ENCODE data around the gene PRG3. TPM values are rescaled to one million over a fixed set of nuclear protein-coding genes. Genes with fewer than 3 reads are reported as not detected.
"Not testable (repeated sequence)": the region's sequence is repeated elsewhere in the genome, so short reads cannot be mapped to it uniquely, and the experiment has no call there.

The PRG3 gene
- total and polyA plus RNA-seq, 2 donors (not counting 1 experiment from before 2014, with no cell fraction given) = not detected

DNA sequence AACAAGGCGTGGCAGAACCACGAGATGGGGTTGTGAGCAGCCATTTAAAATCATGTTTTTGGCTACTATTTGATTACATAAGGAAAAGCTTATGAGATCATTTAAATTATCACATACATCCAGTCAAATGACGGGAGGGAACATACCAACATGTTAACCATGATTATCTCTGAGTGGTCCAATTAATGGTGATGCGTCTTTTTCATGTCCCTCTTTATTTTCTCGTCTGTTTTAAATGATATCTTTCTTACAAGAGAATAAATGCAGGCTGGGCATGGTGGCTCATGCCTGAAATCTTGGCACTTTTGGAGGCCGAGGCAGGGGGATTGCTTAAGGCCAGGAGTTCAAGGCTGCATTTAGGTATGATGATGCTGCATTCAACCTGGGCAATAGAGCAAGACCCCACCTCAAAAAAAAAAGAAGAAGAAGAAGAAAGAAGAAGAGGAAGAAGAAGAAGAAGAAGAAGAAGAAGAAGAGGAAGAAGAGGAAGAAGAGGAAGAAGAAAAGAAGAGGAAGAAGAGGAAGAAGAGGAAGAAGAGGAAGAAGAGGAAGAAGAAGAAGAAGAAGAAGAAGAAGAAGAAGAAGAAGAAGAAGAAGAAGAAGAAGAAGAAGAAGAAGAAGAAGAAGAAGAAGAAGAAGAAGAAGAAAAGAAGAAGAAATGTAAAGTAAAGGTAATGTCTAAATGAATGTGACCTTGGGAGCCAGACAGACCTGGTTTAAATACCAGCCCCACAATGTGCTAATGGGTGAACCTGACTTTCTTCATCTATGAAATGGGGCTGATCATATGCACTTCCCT, 22.3 kb upstream of the PRG3 start:
- H3K4me1 Mint-ChIP-seq = peaks cover 11% of the 10 kb centered on the region
- H3K36me3 ChIP-seq (replicated peaks in 1 of 2; ENCODE audit: control extremely low read depth in 1 of 2, control insufficient read depth in 1 of 2, extremely low read depth in 1 of 2, insufficient read depth in 2 of 2, low read length in 1 of 2); H3K27me3 ChIP-seq (replicated peaks in 1 of 4; ENCODE audit: control extremely low read depth in 1 of 4, control insufficient read depth in 3 of 4, insufficient read depth in 4 of 4, low read length in 3 of 4); H3K4me2 ChIP-seq (replicated peaks; ENCODE audit: low read depth, low read length, poor library complexity, severe bottlenecking); H3K27me3 Mint-ChIP-seq; H3K9ac ChIP-seq (ENCODE audit: low read length); H3K4me3 Mint-ChIP-seq; H3K9me3 ChIP-seq (ENCODE audit: control extremely low read depth in 1 of 3, control insufficient read depth in 2 of 3, insufficient read depth in 1 of 3, low read length in 2 of 3); H3K27ac ChIP-seq (ENCODE audit: low read length in 2 of 2); H4K20me1 ChIP-seq (ENCODE audit: control insufficient read depth, insufficient read depth, low read length, poor library complexity, severe bottlenecking); intact Hi-C loops (cut with micrococcal nuclease); ATAC-seq (ENCODE audit: low read depth); H2AFZ ChIP-seq (ENCODE audit: insufficient read depth, low read depth, low read length, poor library complexity, severe bottlenecking); H3K79me2 ChIP-seq (ENCODE audit: control insufficient read depth, insufficient read depth, low read length); H3K4me1 ChIP-seq (ENCODE audit: control insufficient read depth in 2 of 2, insufficient read depth in 2 of 2, low read length in 2 of 2); CTCF ChIA-PET; H3K27ac Mint-ChIP-seq; DNase-seq; H3K9me3 Mint-ChIP-seq (ENCODE audit: insufficient read depth); H3K4me3 ChIP-seq (ENCODE audit: control extremely low read depth in 1 of 5, extremely low read depth in 1 of 5, insufficient read depth in 1 of 5, low read depth in 2 of 5, low read length in 4 of 5); POLR2A ChIA-PET: not testable (repeated sequence)
- TF ChIP-seq, protein P1, sequence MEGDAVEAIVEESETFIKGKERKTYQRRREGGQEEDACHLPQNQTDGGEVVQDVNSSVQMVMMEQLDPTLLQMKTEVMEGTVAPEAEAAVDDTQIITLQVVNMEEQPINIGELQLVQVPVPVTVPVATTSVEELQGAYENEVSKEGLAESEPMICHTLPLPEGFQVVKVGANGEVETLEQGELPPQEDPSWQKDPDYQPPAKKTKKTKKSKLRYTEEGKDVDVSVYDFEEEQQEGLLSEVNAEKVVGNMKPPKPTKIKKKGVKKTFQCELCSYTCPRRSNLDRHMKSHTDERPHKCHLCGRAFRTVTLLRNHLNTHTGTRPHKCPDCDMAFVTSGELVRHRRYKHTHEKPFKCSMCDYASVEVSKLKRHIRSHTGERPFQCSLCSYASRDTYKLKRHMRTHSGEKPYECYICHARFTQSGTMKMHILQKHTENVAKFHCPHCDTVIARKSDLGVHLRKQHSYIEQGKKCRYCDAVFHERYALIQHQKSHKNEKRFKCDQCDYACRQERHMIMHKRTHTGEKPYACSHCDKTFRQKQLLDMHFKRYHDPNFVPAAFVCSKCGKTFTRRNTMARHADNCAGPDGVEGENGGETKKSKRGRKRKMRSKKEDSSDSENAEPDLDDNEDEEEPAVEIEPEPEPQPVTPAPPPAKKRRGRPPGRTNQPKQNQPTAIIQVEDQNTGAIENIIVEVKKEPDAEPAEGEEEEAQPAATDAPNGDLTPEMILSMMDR (IDR thresholded peaks at IDR 0.05) = peak; percentile 24
- WGBS (ENCODE audit: insufficient coverage) = 100% methylated on average over 1 of the region's 6 CpGs

DNA sequence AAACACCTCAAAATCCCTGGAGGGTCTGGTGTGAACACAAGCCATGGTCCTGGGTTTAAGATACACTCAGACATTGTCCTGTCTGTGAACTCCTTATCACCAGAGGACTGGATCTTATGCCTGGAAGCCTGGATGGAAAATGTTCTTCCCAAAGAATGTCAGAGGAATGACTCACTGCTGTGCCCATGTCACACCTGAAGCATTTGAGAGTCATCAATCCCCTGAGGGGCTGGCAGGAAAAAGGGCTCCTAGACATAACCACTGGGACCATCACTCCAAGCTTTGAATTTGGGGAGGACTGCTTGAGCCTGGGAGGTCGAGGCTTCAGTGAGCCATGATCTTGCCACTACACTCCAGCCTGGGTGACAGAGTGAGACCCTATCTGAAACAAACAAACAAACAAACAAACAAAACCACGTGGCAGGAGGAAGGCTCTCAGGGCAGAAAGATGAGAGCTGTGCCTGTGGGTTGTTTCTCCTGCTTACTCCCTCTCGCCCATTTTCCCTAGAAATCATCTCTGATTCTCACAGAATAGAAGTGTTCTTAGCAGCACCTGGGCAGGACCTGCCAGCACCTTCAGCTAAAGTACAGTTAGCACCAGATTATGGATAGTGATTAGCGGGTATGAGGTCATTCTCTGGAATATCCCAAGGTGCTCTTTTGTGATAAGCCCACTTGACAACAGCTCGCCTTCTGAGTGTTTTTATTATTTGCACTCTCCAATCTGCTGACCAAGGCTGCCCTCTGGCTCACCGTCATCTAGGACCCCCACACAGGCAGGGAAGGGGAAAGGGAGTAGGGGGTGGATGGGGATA, 21.4 kb upstream of the PRG3 start:
- Histone ChIP-seq H3K4me3 (ENCODE audit: control extremely low read depth in 1 of 5, extremely low read depth in 1 of 5, insufficient read depth in 1 of 5, low read depth in 2 of 5, low read length in 4 of 5) (no peak overlapping the region), H3K4me1 (ENCODE audit: control insufficient read depth in 2 of 2, insufficient read depth in 2 of 2, low read length in 2 of 2) (no peaks in the 10 kb centered on the region), H3K36me3 (replicated peaks in 1 of 2; ENCODE audit: control extremely low read depth in 1 of 2, control insufficient read depth in 1 of 2, extremely low read depth in 1 of 2, insufficient read depth in 2 of 2, low read length in 1 of 2) (peaks cover 0 to 5% of the 10 kb centered on the region in 2 experiments), H3K79me2 (ENCODE audit: control insufficient read depth, insufficient read depth, low read length) (no peaks in the 10 kb centered on the region), H4K20me1 (ENCODE audit: control insufficient read depth, insufficient read depth, low read length, poor library complexity, severe bottlenecking) (no peaks in the 10 kb centered on the region), H3K27ac (ENCODE audit: low read length in 2 of 2) (no peak overlapping the region), H3K9me3 (ENCODE audit: control extremely low read depth in 1 of 3, control insufficient read depth in 2 of 3, insufficient read depth in 1 of 3, low read length in 2 of 3) (peaks cover 0 to 3% (median 0%) of the 10 kb centered on the region in 3 donors), H2AFZ (ENCODE audit: insufficient read depth, low read depth, low read length, poor library complexity, severe bottlenecking) (no peak overlapping the region), H3K27me3 (replicated peaks in 1 of 4; ENCODE audit: control extremely low read depth in 1 of 4, control insufficient read depth in 3 of 4, insufficient read depth in 4 of 4, low read length in 3 of 4) (no peaks in the 10 kb centered on the region), H3K4me2 (replicated peaks; ENCODE audit: low read depth, low read length, poor library complexity, severe bottlenecking) (no peak overlapping the region), H3K9ac (ENCODE audit: low read length) (no peak overlapping the region)
- Mint-ChIP-seq H3K4me1 (peaks cover 11% of the 10 kb centered on the region), H3K27me3 (no peaks in the 10 kb centered on the region), H3K27ac (no peak overlapping the region), H3K4me3 (no peak overlapping the region), H3K9me3 (ENCODE audit: insufficient read depth) (no peaks in the 10 kb centered on the region)
- DNase-seq (no peak), ATAC-seq (ENCODE audit: low read depth) (no peak)
- no CpG with 5 or more reads among the region's 6 CpGs for WGBS (ENCODE audit: insufficient coverage)
- CTCF ChIA-PET = no interaction called here
- TF ChIP-seq, protein P1 (IDR thresholded peaks at IDR 0.05) = no peak
- TF ChIP-seq EZH2 (IDR thresholded peaks at IDR 0.05; ENCODE audit: borderline replicate concordance, insufficient read depth, low read depth, low read length, poor library complexity, severe bottlenecking) = no peak
- POLR2A ChIA-PET = no interaction called here
- intact Hi-C loops (cut with micrococcal nuclease) = no loop called here

Measured in B cell (primary cell).